Activated B cell treated with CpG ODN at 0.5 μM for 24 hours (primary cell): ENCODE results near the gene PRKAA1. TPM values are rescaled to one million over a fixed set of nuclear protein-coding genes. Genes with fewer than 3 reads are reported as not detected.

Experiments
- ATAC-seq: fragments of 200-7000 bp; cut with Tn5 transposase; one replicate; pipeline ENCODE4 v1.10.0; 2021; ENCODE audit warnings: low read depth, mild to moderate bottlenecking, moderate library complexity
- CTCF ChIA-PET: fragments of 350-600 bp; sonication (Branson Sonifier 250); formaldehyde crosslinking; loops from one replicate; lab custom pipeline; 2021; ENCODE audit warnings: antibody characterized with exemption; lab: Charles Lee
- POLR2A ChIA-PET: fragments of 350-600 bp; sonication (Branson Sonifier 250); formaldehyde crosslinking; loops from one replicate; lab custom pipeline; 2021; ENCODE audit warnings: antibody characterized with exemption; lab: Charles Lee
- DNase-seq: peaks from one replicate; pipeline ENCODE4 v3.0.0; 2022
- H3K27ac Mint-ChIP-seq: one replicate; pipeline ENCODE4 v1.8.0; 2020; ENCODE audit warnings: mixed read lengths
- H3K27me3 Mint-ChIP-seq: one replicate; pipeline ENCODE4 v1.8.0; 2021; ENCODE audit warnings: mixed read lengths
- H3K36me3 Mint-ChIP-seq: one replicate; pipeline ENCODE4 v1.8.0; 2021; ENCODE audit warnings: low read depth, mixed read lengths
- H3K4me1 Mint-ChIP-seq: one replicate; pipeline ENCODE4 v1.8.0; 2021; ENCODE audit warnings: mixed read lengths
- H3K4me3 Mint-ChIP-seq: one replicate; pipeline ENCODE4 v1.8.0; 2020; ENCODE audit warnings: mild to moderate bottlenecking, mixed read lengths
- H3K9me3 Mint-ChIP-seq: one replicate; pipeline ENCODE4 v1.8.0; 2020; ENCODE audit warnings: mixed read lengths
- CTCF ChIP-seq: fragments of 200-600 bp; IDR thresholded peaks from one replicate; pipeline ENCODE4 v1.8.0; 2022; ENCODE audit warnings: antibody characterized with exemption, mild to moderate bottlenecking
- intact Hi-C: fragments of 100-400 bp; cut with micrococcal nuclease; formaldehyde crosslinking; loops from one replicate; pipeline ENCODE4 v1.15.1; 2024
- total RNA-seq: library from RNA; stranded (reverse); gene quantifications from 2 replicates; pipeline ENCODE4 v1.2.3, GENCODE V29; 2022

The PRKAA1 gene
- total RNA-seq, result 61.9 and 69.4 TPM in 2 replicates

GRCh38 chr5:40798012-40798800, at the start of gene PRKAA1:
TSS of gene PRKAA1 (minus strand) at chr5:40798374. CDS start at chr5:40798189, 185 bp downstream.
- Mint-ChIP-seq H3K4me1 (peaks cover 42% of the 10 kb centered on the region), H3K27ac (peak within 1 kb of the TSS; percentile 93), H3K36me3 (peaks cover 16% of the 10 kb centered on the region), H3K4me3 (peak within 1 kb of the TSS; percentile 91), H3K9me3 (no peaks in the 10 kb centered on the region), H3K27me3 (no peaks in the 10 kb centered on the region)
- peak; percentile 93 for DNase-seq
- POLR2A ChIA-PET, result interaction anchor here (0.6 to 1.6 kb wide), 10 partner anchors 10 to 1103 kb away, joined by 3 to 7 read pairs (median 4); partner anchors contain the start of gene CARD6
- no peak for TF ChIP-seq CTCF
- intact Hi-C loops, result loop anchor here (1.0 kb wide), 3 partner anchors 37 to 1725 kb away; partner anchors contain the start of genes RPL37 and TTC33
- CTCF ChIA-PET, result interaction anchor here (0.5 to 1.1 kb wide), 2 partner anchors 35 to 317 kb away, joined by 4 read pairs; no protein-coding TSS in a partner anchor
- ATAC-seq, result peak; percentile 96

GRCh38 chr5:40847525-40847924, 49.4 kb upstream of the PRKAA1 start:
- intact Hi-C loops, result no loop called here
- H3K4me1 Mint-ChIP-seq, result peaks cover 9% of the 10 kb centered on the region
- DNase-seq (no peak), ATAC-seq (no peak)
- H3K9me3 Mint-ChIP-seq, result no peaks in the 10 kb centered on the region
- no peak for TF ChIP-seq CTCF
- H3K36me3 Mint-ChIP-seq, result no peaks in the 10 kb centered on the region
- ChIA-PET POLR2A (no interaction called here), CTCF (interaction anchor here (0.6 kb wide), 1 partner anchor 30 kb away, joined by 3 read pairs; no protein-coding TSS in a partner anchor)
- H3K27ac Mint-ChIP-seq, result no peak overlapping the region
- H3K4me3 Mint-ChIP-seq, result no peak overlapping the region
- H3K27me3 Mint-ChIP-seq, result no peaks in the 10 kb centered on the region

- no peaks in the 10 kb centered on the region for H3K9me3 Mint-ChIP-seq
- H3K4me3 Mint-ChIP-seq, result no peak overlapping the region
- POLR2A ChIA-PET, result no interaction called here
- DNase-seq (no peak), ATAC-seq (no peak)
- CTCF ChIA-PET, result no interaction called here
- no peak for TF ChIP-seq CTCF
- no peaks in the 10 kb centered on the region for H3K27me3 Mint-ChIP-seq
- H3K4me1 Mint-ChIP-seq, result peaks cover 15% of the 10 kb centered on the region
- intact Hi-C loops, result no loop called here
- H3K27ac Mint-ChIP-seq, result no peak overlapping the region
- H3K36me3 Mint-ChIP-seq, result no peaks in the 10 kb centered on the region
These were observed 48.2 kb upstream of the PRKAA1 start for GRCh38 chr5:40846371-40846770.

- Mint-ChIP-seq H3K9me3 (no peaks in the 10 kb centered on the region), H3K36me3 (no peaks in the 10 kb centered on the region), H3K27ac (no peak overlapping the region), H3K27me3 (no peaks in the 10 kb centered on the region), H3K4me3 (no peak overlapping the region), H3K4me1 (peaks cover 19% of the 10 kb centered on the region)
- ChIA-PET POLR2A (no interaction called here), CTCF (no interaction called here)
- ATAC-seq (no peak), DNase-seq (no peak)
- intact Hi-C loops, result no loop called here
- no peak for TF ChIP-seq CTCF
These were observed 46.4 kb upstream of the PRKAA1 start for GRCh38 chr5:40844565-40844964.

- H3K36me3 Mint-ChIP-seq, result no peaks in the 10 kb centered on the region
- no peak overlapping the region for H3K27ac Mint-ChIP-seq
- DNase-seq, result no peak
- no peak for ATAC-seq
- H3K4me3 Mint-ChIP-seq, result no peak overlapping the region
- H3K27me3 Mint-ChIP-seq, result no peaks in the 10 kb centered on the region
- POLR2A ChIA-PET, result interaction anchor here (0.9 kb wide), 1 partner anchor 12 kb away, joined by 4 read pairs; no protein-coding TSS in a partner anchor
- peaks cover 14% of the 10 kb centered on the region for H3K4me1 Mint-ChIP-seq
- no peaks in the 10 kb centered on the region for H3K9me3 Mint-ChIP-seq
- intact Hi-C loops, result no loop called here
- no peak for TF ChIP-seq CTCF
- CTCF ChIA-PET, result no interaction called here
These were observed 44.2 kb upstream of the PRKAA1 start for GRCh38 chr5:40842351-40842750.
